Stimulated activated CD8-positive, alpha-beta memory T cell treated with anti-CD3 and anti-CD28 coated beads, Interleukin-7, amount 100 ng/mL, for 4 hours (primary cell): ENCODE data around the gene SSBP2.
"Not testable (repeated sequence)": the region's sequence is repeated elsewhere in the genome, so short reads cannot be mapped to it uniquely, and the experiment has no call there.

Experiments used
- DNase-seq, 2 donors: peaks; one replicate each; pipeline ENCODE4 v3.0.0-alpha.2; 2020; ENCODE audit warnings: low read depth in 2 of 2

The SSBP2 gene

DNA sequence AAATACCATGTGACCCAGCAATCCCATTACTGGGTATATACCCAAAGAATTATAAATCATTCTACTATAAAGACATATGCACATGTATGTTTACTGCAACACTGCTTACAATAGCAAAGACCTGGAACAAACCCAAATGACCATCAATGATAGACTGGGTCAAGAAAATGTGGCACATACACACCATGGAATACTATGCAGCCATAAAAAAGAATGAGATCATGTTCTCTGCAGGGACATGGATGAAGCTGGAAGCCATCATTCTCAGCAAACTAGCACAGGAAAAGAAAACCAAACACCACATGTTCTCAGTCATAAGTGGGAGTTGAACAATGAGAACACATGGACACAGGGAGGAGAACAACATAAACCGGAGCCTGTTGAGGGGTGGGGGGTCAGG lies 90.3 kb downstream of the SSBP2 start:
- DNase-seq: not testable (repeated sequence)

DNA sequence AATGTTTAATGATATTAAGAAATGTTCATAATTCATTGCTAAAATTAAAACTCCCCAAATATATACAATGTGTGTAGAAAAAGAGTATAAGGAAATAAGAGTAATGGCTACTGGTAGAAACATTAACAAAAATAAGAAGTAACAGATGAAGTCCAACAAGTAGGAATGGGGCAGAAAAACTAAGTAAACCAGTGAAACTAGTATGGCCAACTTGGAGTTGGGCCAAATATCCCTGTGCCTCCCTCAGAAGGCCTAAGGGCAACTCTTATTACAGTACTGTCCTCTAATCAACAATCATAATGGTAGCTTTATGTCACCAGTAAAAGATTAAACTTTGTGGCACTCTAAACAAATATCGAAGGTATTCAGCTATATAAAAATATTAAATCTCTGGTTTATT lies 93.5 kb downstream of the SSBP2 start:
- no peak for DNase-seq

DNA sequence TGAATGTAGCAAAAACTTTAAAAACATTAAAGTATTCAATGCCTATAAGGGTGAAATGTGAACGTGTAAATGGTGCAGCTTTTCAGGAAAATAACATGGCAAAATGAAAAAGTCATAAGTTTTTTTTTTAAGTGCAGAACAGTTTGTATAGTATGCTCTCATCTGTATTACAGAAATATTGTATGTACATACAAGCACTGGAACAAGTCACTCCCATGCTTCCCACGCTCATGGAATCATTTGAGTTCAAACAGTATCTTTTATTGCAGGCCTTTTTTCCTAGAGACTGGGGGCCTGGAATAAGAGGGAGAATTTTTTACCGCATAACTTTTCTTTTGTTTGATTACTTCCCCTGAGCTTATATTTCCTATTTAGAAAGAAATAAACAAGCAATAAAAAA lies 94.1 kb downstream of the SSBP2 start:
- no peak for DNase-seq

DNA sequence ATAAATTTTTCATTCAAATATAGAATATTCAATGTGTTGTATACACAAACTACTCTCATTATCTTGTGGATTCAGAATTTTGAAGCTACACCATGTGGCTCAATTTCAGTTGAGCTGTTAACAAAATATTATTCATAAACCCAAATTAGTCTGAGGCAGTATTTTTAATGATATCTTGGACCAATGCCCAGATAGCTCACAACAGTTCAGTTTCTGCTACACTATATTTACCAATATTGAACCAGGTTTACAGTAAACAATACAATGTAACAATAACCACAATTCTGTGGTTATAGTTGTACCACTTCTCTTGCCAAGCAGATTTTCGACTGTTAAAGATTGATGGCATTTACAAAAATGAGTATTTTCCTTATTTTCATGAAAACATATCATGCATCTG lies 99.9 kb downstream of the SSBP2 start:
- no peak for DNase-seq

DNA sequence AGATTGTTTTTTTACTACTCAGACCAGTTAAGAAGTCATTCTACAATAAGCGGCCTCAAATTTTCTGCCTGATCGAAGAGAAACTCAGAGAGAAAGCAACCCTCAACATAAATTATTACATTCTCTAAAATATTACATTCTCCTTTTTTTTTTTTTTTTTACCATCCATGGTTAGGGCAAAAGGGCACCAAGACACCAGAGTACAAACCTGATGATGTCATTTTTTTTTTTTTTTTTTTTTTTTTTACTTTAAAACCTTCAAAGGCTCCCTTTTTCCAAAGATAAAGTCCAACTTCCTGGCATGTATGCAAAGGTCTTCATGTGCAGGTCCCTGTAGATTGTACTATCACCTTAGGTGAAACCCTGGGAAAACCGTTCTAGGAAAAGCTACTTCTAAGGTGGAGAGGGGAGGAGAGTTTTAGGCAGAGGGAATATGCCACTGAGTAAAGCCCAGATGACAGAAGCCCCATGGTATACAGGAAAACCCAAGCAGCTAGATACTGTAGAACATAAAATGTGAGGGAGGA lies 104.4 kb downstream of the SSBP2 start:
- no peak for DNase-seq

DNA sequence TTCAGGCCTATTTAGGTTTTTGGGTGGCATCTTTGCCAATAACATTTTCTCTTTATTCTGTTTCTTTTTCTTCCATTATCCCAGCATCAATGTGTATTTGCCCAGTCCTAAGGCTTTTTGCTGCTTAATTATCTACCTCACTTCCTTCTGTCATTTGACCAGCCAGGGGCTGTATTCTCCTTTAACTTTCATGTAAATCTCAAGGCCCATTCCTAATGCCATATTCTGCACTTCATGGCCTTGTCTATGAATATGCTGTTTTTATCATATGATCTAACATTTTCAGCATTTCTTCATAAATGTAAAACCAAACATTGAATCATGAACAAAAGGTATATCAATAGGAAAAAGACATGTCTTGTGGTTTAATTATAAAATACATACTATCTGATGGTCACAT lies 108.7 kb downstream of the SSBP2 start:
- no peak for DNase-seq

DNA sequence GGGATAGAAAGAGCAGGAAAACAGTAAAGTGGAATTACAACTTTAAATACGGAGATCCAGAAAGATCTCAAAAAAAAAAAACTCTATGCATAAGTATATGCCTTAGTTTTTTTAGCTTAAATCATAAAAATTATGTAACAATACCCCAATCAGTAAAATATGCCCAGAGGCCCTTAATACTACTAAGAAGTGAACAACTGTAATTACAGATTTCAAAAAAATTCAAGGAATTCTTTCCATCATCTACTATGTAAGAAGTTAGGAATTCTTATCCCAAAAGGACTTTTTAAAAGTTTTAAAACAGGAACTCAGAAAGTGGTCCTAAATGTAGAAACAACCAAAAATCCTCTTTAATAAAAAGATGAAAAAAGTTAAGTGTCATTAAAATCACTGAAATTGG lies 111.3 kb downstream of the SSBP2 start:
- no peak for DNase-seq

DNA sequence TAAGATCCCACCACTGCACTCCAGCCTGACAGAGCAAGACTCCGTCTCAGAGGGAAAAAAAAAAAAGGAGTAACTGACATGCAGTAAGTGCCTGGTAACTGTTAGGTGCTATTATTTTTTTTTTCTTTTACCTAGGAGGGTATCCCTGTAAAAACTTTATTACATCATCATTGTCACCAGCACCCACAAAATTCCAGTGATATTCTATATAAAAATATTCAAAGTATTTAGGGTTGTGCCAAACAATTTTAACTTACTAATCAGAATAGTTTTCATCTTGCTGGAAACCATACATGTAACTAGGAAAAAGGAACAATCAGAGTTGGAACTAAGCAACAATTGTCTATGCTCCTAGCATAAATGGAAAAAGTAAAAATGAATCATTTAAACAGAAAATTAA lies 112.4 kb downstream of the SSBP2 start:
- DNase-seq: no peak

DNA sequence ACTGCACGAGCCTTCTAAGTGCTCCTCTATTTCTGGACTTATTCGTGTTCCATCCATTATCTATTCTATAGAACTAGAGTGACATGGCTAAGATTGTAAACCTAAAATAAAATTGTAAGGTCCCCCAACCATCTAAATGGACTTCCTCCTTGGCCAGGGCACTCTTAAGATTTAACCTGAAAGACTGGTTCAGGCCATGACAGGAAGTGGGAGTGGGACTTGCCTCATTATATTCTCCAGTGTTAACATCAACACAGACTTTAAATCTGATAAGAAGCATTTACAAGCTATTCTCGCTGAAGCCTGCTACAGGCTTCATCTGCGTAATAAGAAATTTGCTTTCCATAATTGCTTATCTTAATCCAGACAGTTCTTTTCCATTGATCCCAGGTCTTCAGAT lies 117.0 kb downstream of the SSBP2 start:
- no peak for DNase-seq

DNA sequence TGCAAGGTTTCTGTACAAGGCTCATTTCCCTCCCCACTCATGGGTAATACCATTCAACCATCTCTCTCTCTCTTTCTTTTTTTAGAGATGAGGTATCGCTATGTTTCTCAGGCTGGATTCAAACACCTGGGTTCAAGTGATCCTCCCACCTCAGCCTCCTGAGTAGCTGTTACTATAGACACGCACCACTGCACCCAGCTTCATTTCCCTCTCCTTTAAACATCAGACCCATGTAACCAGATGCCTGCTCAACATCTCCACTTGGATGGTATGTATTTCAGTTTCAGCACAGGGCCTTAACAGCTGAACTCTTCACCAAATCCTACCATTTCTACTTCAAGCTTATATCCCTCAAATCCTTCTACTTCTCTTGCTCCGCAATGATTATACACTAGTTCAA lies 117.4 kb downstream of the SSBP2 start:
- no peak for DNase-seq

DNA sequence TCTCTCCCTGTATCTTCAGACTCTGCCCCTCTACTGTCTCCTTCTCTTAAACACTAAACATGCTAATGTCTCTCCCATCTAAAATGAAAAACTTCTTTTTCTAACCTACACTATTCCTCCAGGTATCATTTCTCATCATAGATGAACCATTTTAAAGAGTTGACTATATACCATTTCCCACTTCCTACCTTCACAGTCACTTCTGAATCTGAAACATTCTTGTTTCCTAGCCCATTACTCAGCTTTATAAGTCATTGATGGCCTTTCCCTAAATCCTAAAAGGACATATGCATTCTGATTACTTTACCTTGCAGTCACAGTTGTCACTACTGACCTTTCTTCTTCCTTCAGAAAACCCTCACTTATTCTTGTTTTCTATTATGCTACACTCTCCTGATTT lies 118.2 kb downstream of the SSBP2 start:
- DNase-seq: no peak

DNA sequence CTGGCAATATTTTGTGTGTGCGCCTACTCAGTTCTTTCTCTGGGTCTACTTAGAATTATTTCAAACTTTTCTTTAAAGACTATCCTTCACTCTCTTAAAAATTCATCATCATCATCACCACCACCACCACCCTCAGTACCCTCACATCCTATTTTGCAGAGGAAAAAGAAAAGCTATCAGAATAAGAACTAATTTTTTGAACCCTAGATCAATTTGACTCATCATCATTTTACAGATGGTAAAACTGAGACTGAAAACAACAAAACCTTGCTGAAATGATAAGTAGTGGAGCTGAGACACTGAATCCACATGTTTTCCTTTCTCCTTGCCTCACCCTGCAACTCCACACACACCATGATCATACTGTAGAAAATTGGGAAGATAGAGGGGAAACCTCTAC lies 119.3 kb downstream of the SSBP2 start:
- DNase-seq: no peak

DNA sequence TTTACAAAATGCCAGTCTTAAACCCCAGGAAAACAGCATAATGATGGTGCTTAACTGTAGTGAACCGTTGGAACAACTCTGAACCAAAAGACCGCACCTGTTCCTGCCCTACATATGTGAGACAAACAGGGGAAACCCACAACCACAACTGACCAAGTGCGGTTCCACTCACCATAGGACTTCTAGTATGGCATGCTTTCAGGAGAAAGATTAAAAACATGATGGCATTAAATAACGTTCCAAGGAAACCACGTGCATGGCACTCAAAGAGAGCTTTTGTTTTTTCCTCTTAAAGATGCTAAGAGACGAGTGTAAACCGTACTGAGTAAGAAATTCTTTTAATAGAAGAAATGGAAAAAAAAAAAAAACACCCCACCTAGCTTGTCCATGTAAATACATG lies 119.8 kb downstream of the SSBP2 start:
- DNase-seq: peak; percentile 0 to 12

DNA sequence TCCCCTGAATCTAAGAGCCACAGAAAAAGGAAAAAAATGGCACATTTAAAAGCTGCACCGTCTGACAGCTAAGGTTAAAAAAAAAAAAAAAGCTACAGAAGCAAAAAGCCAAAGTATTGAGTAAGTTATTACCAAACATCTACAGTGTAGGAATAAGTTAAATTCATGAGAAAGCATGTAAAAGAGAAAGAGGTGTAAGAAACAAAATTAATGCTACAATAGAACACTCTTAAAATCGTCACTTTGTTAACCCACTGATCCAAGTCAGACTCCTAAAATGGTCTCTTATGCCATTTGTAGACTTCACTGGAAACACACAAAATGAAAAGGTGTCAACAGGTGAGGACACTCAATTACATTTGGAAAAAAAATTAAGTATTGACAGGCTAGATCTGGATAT lies 120.2 kb downstream of the SSBP2 start:
- no peak for DNase-seq

DNA sequence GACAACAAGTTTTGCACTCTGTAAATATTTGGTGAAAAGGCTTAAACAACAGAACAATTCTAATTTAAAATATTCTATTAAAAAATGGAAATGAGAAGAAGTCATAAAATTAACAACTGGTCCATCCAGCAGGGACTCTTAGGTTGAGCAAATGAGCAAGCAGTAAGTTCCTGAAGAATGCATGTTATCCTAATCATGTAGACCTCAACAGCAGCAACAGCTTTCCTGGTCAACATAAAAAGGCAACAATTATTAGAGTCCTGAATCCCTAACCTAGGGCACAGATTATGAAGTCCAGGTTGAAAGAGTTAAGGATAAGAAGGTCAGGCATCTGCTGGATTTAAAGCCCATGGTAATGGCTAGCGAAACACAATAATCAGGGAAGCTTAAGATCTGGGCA lies 120.9 kb downstream of the SSBP2 start:
- no peak for DNase-seq

DNA sequence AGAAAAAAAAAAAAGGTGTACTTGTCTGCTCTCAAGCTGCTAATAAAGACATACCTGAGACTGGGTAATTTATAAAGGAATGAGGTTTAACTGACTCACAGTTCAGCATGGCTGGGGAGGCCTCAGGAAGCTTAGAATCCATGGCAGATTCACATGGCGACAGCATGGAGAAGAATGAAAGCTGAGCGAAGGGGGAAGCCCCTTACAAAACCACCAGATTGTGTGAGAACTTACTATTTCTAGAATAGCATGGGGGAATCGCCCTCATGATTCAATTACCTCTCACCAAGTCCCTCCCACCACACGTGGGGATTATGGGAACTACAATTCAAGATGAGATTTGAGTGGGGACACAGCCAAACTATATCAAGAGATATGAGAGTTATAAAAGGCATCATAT lies 122.8 kb downstream of the SSBP2 start:
- not testable (repeated sequence) for DNase-seq

DNA sequence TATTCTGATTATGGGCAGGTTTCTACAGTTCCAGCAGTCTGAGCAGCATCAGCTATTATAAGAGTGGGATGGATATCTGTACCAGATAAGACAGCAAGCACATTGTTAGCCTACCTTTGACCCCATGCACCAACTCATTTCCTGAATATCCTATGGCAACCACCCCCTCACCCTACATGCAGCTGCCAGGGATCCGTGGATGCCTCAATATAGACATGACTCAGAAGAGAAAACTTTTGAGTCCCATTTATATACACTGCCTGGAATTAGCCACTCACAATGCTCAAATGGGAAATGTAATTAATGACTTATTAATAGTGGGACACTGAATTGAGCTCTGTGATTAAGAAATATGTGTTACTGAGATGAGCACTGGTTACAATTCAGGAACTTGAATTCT lies 124.4 kb downstream of the SSBP2 start:
- DNase-seq: no peak

DNA sequence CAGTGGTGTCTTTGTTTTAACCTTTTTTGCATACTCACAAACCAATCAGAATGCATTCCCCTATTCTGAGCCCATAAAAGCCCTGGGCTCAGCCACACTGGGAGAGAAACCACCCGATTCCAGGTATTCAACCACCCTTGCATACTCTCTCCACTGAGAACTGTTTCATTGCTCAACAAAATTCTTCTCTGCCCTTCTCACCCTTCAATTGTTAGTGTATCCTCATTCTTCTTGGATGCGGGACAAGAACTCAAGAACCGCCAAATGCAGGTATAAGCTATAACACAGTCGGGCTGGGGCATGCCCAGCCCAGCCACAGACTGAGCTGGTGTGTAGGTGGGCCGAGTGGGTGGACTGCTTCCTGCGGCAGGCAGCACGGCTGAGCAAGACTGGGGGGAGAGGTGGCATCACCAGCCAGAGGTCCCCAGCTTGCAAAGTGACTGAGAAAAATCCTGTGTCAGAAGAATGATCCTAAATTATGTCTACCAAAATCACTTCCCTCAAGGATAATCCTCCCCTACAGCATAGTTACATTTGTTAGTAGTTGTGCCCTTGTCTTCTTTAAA lies 141.0 kb downstream of the SSBP2 start:
- DNase-seq: no peak

DNA sequence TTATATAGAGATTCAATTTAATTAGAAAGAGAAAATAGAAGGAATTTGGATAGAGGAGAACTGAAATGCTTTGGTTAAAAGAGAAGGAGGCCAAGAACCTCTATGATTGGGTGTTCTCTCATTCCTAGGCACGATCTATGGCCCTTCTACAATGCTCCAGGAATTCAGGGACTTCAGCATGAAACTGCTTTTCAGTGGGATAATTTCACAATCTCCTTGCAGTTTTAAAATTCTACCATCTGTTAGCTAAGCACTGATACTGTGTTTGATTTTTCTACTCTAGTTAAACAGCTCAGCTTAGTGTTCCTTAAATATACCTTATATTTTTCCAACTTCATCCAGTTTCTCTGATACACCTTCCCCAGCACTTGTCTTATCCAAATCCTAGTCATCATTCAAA lies 141.9 kb downstream of the SSBP2 start:
- DNase-seq: no peak

DNA sequence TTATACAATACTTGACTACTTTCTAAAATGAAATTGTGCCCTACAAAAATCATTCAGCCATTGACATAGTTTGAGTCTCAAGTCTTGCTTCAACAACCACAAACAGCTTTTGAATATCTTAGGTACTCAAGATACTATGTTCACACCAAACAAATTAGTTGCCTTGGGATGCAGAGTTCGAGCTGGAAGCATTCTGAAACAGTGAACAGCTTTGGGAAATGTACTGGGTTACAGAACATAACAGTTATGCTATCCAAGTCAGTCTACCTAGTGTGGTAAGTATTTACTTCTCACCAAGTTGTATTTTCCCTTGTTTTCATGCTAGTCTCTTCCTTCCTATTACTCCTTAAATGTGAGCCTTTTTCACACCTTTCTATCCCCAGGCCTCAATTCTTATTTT lies 143.2 kb downstream of the SSBP2 start:
- no peak for DNase-seq

DNA sequence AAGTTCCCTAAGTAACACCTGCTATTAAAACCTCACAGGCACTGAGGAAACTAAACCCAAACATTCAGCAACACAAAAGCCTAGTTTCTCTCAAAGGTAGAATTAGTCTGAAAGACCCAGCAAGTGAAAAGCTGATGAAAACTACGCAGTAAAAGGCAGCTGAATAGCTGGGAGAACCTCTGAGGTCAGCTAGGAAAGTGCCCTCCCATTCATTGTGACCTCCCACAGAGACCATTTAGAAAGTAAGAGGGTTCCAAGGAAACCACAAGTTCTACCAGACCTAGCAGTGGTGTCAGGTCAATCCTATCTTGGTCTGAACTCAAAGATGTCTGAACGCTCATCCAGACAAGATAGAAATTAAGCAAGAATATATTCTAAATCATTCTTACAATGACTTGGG lies 144.7 kb downstream of the SSBP2 start:
- no peak for DNase-seq

DNA sequence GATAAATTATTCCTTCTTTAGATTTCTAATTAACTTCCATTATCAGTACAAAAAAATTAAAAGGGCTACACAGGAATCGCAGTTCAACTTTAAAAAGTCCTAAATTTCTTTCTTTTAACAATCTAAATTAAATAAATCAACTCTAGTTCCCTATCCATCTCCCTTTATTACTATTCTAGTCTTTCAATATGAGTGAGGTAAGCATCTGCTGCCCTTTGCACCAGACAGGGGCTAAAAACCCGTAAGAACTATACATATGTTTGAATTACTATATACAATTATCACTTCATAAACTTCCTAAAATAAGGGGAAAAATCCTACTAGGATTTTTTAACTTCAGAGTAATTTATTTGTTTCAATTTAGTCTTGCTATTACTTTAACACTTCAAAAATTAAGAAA lies 145.6 kb downstream of the SSBP2 start:
- no peak for DNase-seq

DNA sequence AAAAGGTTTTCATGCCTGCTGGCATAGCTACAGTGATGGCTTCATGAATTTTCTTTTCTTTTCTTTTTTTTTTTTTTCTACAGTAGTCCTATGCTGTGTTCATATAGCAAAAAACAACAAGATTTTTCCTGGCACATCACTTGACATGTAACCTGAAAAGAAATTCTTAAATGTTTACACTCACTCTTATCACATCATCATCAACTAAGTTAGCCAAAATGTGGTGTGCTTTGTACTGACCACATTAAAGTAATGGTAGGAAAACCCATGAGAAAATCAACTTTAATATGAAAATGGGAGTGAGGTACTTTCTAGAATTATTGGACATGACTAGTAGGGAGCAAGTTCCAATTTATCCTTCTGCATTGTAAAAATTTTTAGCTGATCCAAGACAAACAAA lies 146.7 kb downstream of the SSBP2 start:
- no peak for DNase-seq

DNA sequence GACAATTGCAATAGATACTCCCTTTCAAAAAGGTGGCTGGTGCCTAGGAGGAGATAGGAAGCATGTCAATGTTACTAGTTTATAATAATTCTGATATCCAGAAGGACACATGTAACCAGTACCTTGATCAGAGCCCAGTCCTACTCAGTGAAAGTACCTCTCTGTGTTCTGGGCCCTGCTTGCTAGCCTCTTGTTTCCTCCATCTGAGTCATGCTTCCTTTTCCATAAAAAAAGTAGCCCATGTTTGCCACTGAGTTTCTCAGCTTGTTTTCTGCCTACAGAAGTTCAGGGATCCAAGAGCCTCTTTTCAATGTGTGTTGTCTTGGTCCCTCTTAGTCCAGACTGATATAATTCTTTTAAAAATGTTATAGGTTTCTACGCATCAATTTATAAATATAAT lies 149.0 kb downstream of the SSBP2 start:
- DNase-seq: no peak

DNA sequence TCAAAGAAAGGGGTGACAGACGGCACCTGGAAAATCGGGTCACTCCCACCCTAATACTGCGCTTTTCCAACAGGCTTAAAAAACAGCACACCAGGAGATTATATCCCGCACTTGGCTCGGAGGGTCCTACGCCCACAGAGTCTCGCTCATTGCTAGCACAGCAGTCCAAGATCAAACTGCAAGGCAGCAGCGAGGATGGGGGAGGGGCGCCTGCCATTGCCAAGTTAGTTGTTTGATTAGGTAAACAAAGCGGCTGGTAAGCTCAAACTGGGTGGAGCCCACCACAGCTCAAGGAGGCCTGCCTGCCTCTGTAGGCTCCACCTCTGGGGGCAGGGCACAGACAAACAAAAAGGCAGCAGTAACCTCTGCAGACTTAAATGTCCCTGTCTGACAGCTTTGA lies 158.8 kb downstream of the SSBP2 start:
- DNase-seq: not testable (repeated sequence)
